KMS-11 (cell line): ENCODE data around the gene GMPPB.

ENCODE experiments used
- H2AFZ ChIP-seq: fragments of 200-600 bp; sonication (generic); 2 replicates; pipeline ENCODE4 v1.6.1; 2016; ENCODE audit warnings: antibody characterized with exemption, mixed run types, low read depth
- H3K27ac ChIP-seq: fragments of 200-600 bp; sonication (generic); 2 replicates; pipeline ENCODE4 v1.6.1; 2016; ENCODE audit warnings: mild to moderate bottlenecking, mixed run types
- H3K27me3 ChIP-seq: fragments of 200-600 bp; sonication (generic); 2 replicates; pipeline ENCODE4 v1.6.1; 2017; ENCODE audit warnings: mild to moderate bottlenecking, low read depth, mixed run types, moderate library complexity; ENCODE audit not compliant: insufficient read depth
- H3K36me3 ChIP-seq: fragments of 200-600 bp; sonication (generic); 2 replicates; pipeline ENCODE4 v1.6.1; 2017; ENCODE audit warnings: mild to moderate bottlenecking, mixed run types; ENCODE audit not compliant: insufficient read depth
- H3K4me1 ChIP-seq: fragments of 200-600 bp; sonication (generic); 2 replicates; pipeline ENCODE4 v1.6.1; 2016; ENCODE audit warnings: mild to moderate bottlenecking, low read depth, mixed run types; ENCODE audit not compliant: poor library complexity, severe bottlenecking
- H3K4me2 ChIP-seq: fragments of 200-600 bp; sonication (generic); 2 replicates; pipeline ENCODE4 v1.7.0; 2016; ENCODE audit warnings: mild to moderate bottlenecking, mixed run types
- H3K4me3 ChIP-seq: fragments of 200-600 bp; sonication (generic); IDR thresholded peaks from 2 replicates; pipeline ENCODE4 v1.6.1; 2017; ENCODE audit warnings: low read depth, low read length, mixed read lengths; ENCODE audit not compliant: insufficient read depth
- H3K79me2 ChIP-seq: fragments of 200-600 bp; sonication (generic); 2 replicates; pipeline ENCODE4 v1.6.1; 2016; ENCODE audit warnings: low read depth, mixed run types; ENCODE audit not compliant: insufficient read depth
- H3K9ac ChIP-seq: fragments of 200-600 bp; sonication (generic); 2 replicates; pipeline ENCODE4 v1.6.1; 2016; ENCODE audit warnings: mild to moderate bottlenecking, mixed run types
- H4K20me1 ChIP-seq: fragments of 200-600 bp; sonication (generic); 2 replicates; pipeline ENCODE4 v1.6.1; 2016; ENCODE audit warnings: mild to moderate bottlenecking, mixed run types; ENCODE audit not compliant: insufficient read depth
- TF ChIP-seq, protein P1 (sequence below): fragments of 200-600 bp; sonication (generic); conservative IDR thresholded peaks from 2 replicates; pipeline ENCODE4 v1.6.1; 2017; ENCODE audit warnings: low read depth, mild to moderate bottlenecking, antibody characterized with exemption, low read length, moderate library complexity, mixed read lengths

Gene GMPPB

DNA sequence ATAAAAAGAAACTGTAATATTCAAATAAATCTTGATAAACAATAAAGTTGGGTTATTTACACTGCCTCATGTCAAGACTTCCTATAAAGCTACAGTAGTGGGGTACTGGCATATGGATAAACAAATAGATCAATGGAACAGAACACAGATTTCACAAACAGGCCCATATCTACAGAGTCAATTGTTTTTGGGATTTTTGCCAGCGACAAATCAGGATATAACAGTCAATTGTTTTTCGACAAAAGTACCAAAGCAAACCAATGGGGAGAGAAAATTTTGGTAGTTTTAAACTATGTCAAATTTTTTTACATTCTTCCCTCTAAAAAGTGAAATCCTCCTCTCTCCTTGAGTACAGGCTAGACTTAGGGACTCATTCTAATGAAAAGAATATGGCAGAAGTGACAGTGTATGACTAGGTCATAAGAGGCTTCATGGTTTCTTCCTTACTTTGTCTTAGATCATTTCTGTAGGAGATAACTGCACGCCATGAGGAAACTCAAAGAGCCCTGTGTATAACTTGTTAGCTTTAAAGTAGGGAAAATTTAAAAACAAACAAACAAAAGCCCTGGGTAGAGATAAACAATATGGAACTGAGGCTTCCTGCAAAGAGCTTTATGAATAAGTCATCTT lies 45.6 kb upstream of the GMPPB start:
- H3K4me2 ChIP-seq, result no peak overlapping the region
- no peaks in the 10 kb centered on the region for H3K36me3 ChIP-seq
- TF ChIP-seq, protein P1, sequence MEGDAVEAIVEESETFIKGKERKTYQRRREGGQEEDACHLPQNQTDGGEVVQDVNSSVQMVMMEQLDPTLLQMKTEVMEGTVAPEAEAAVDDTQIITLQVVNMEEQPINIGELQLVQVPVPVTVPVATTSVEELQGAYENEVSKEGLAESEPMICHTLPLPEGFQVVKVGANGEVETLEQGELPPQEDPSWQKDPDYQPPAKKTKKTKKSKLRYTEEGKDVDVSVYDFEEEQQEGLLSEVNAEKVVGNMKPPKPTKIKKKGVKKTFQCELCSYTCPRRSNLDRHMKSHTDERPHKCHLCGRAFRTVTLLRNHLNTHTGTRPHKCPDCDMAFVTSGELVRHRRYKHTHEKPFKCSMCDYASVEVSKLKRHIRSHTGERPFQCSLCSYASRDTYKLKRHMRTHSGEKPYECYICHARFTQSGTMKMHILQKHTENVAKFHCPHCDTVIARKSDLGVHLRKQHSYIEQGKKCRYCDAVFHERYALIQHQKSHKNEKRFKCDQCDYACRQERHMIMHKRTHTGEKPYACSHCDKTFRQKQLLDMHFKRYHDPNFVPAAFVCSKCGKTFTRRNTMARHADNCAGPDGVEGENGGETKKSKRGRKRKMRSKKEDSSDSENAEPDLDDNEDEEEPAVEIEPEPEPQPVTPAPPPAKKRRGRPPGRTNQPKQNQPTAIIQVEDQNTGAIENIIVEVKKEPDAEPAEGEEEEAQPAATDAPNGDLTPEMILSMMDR, result no peak
- no peaks in the 10 kb centered on the region for H3K27me3 ChIP-seq
- no peak overlapping the region for H2AFZ ChIP-seq
- no peak overlapping the region for H3K4me3 ChIP-seq
- H3K4me1 ChIP-seq, result peaks cover 7% of the 10 kb centered on the region
- no peak overlapping the region for H3K9ac ChIP-seq
- peaks cover 60% of the 10 kb centered on the region for H3K79me2 ChIP-seq
- no peaks in the 10 kb centered on the region for H4K20me1 ChIP-seq
- H3K27ac ChIP-seq, result no peak overlapping the region

DNA sequence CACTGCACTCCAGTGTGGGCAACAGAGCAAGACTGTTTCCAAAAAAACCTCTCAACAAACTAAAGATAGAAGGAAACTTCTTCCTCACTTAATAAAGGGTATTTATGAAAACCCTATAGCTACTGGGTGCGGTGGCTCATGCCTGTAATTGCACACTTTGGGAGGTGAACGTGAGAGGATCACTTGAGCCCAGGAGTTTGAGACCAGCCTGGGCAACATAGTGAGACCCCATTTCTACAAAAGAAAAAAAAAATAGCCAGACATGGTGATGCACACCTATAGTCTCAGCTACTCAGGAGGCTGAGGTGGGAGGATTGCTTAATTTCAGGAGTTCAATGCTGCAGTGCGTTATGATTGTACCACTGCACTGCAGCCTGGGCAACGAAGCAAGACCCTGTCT lies 40.2 kb upstream of the GMPPB start:
- Histone ChIP-seq H3K27me3 (no peaks in the 10 kb centered on the region), H2AFZ (no peak overlapping the region), H3K9ac (no peak overlapping the region), H3K27ac (no peak overlapping the region), H3K36me3 (no peaks in the 10 kb centered on the region), H4K20me1 (no peaks in the 10 kb centered on the region), H3K4me3 (no peak overlapping the region), H3K79me2 (peaks cover 51% of the 10 kb centered on the region), H3K4me1 (no peaks in the 10 kb centered on the region), H3K4me2 (no peak overlapping the region)
- TF ChIP-seq, protein P1, result no peak

DNA sequence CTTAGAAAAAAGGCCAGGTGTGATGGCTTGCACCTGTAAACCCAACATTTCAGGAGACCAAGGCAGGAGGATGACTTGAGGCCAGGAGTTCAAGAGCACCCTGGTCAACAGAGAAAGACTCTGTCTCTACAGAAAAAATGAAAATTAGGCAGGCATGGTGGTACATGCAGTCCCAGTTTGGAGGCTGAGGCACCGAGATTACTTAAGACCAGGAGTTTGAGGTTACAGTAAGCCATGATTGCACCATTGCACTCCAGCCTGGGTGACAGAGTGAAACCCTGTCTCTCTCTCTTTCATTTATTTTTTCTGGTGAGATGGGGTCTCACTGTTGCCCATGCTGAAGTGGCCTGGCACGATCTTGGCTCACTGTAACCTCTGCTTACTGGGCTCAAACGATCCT lies 37.9 kb upstream of the GMPPB start:
- H3K9ac ChIP-seq, result no peak overlapping the region
- H3K4me3 ChIP-seq, result no peak overlapping the region
- no peaks in the 10 kb centered on the region for H3K36me3 ChIP-seq
- H3K4me1 ChIP-seq, result no peaks in the 10 kb centered on the region
- no peak overlapping the region for H2AFZ ChIP-seq
- H4K20me1 ChIP-seq, result no peaks in the 10 kb centered on the region
- H3K79me2 ChIP-seq, result peaks cover 34% of the 10 kb centered on the region; the same call in 1 of the 2 replicates
- no peak overlapping the region for H3K27ac ChIP-seq
- TF ChIP-seq, protein P1, result no peak
- no peak overlapping the region for H3K4me2 ChIP-seq
- H3K27me3 ChIP-seq, result no peaks in the 10 kb centered on the region

DNA sequence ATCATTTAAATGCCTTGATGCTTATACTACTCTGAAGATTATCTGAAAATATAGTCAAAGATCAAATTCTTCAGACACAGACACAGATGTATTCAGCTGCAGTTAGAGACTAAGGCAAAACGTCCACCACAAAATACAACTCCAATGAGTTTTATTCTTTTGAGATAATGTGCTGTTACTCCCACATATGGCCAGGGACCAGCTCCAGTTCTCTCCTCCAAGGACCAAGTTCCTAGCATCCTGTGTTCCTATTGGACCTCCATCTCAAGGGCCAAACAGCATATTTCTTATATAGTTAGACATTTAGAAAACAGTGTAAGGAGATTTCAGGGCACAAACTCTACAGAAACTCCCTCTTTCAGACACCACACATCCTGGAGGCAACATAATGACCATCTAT lies 35.5 kb upstream of the GMPPB start:
- H3K27me3 ChIP-seq, result no peaks in the 10 kb centered on the region
- no peaks in the 10 kb centered on the region for H4K20me1 ChIP-seq
- H3K4me1 ChIP-seq, result peaks cover 4% of the 10 kb centered on the region
- H3K4me2 ChIP-seq, result no peak overlapping the region
- no peak overlapping the region for H3K9ac ChIP-seq
- no peaks in the 10 kb centered on the region for H3K36me3 ChIP-seq
- H3K4me3 ChIP-seq, result no peak overlapping the region
- no peak overlapping the region for H2AFZ ChIP-seq
- no peak overlapping the region for H3K27ac ChIP-seq
- H3K79me2 ChIP-seq, result peaks cover 15% of the 10 kb centered on the region; the same call in 1 of the 2 replicates
- TF ChIP-seq, protein P1, result no peak
